ENCODE measurements around the gene CCDC142. TPM values are rescaled to one million over a fixed set of nuclear protein-coding genes. Genes with fewer than 3 reads are reported as not detected.
"Not testable (repeated sequence)": the region's sequence is repeated elsewhere in the genome, so short reads cannot be mapped to it uniquely, and the experiment has no call there.

Gene CCDC142
- total RNA-seq, 2 donors from 2014 or later, result 25.4 to 26.3 TPM

- Mint-ChIP-seq H3K36me3 (ENCODE audit: low read depth) (peaks cover 24% of the 10 kb centered on the region), H3K4me3 (peak overlapping the region; percentile 85), H3K27me3 (peaks cover 25% of the 10 kb centered on the region), H3K4me1 (peaks cover 11% of the 10 kb centered on the region), H3K9me3 (no peaks in the 10 kb centered on the region), H3K27ac (no peak overlapping the region)
- ATAC-seq (replicated peaks), result no peak
Observed at GRCh38 chr2:74496997-74497776, 14.4 kb upstream of the CCDC142 start.

DNA sequence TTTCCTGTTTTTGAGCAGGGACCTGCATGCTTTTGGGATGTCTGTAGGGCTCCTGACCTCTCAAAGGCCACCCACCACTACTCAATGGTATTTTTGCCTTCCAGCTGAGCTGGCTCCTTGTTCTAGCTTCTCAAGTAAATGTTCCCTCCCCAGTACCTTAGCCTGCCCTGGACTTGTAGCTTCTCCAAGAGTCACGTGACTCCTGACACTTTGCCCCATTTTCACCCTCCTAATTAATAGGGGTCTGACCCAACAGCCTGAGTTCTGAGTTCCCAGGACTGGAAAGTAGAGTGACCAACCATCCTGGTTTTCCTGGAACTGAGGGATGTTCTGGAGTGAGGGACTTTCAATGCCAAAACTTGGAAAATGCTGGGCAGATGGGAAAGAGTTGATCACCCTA is 12.6 kb upstream of the CCDC142 start:
- H3K4me1 Mint-ChIP-seq, result peaks cover 11% of the 10 kb centered on the region
- no peak overlapping the region for H3K27ac Mint-ChIP-seq
- H3K27me3 Mint-ChIP-seq, result peaks cover 17% of the 10 kb centered on the region
- ATAC-seq (replicated peaks), result no peak
- H3K9me3 Mint-ChIP-seq, result no peaks in the 10 kb centered on the region
- H3K4me3 Mint-ChIP-seq, result no peak overlapping the region
- H3K36me3 Mint-ChIP-seq (ENCODE audit: low read depth), result peaks cover 42% of the 10 kb centered on the region

DNA sequence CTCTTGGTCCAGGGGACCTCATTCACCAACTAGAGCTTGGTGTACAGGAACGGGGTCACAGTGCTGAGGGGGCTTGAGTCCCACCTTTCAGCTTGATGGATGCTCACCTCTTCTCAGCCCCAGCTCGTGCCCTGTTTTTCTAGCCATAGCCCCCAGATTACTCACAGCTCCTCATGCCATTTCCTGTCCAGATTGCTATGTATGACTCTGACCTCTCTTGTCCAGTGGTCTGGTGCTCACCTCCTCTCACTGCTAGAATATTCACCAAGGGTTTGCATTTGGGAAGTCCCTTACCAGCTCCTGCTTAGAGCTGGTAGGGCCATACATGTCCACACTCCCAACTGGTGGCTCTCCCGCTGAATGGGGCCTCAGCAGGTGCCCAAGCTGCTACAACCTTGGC is 10.7 kb upstream of the CCDC142 start:
- H3K4me3 Mint-ChIP-seq, result no peak overlapping the region
- H3K4me1 Mint-ChIP-seq, result peaks cover 5% of the 10 kb centered on the region
- peaks cover 46% of the 10 kb centered on the region for H3K36me3 Mint-ChIP-seq (ENCODE audit: low read depth)
- peaks cover 4% of the 10 kb centered on the region for H3K27me3 Mint-ChIP-seq
- no peaks in the 10 kb centered on the region for H3K9me3 Mint-ChIP-seq
- no peak for ATAC-seq (replicated peaks)
- H3K27ac Mint-ChIP-seq, result no peak overlapping the region

- ATAC-seq (replicated peaks), result no peak
- H3K27ac Mint-ChIP-seq, result no peak overlapping the region
- H3K36me3 Mint-ChIP-seq (ENCODE audit: low read depth), result peaks cover 55% of the 10 kb centered on the region
- H3K9me3 Mint-ChIP-seq, result no peaks in the 10 kb centered on the region
- no peak overlapping the region for H3K4me3 Mint-ChIP-seq
- H3K4me1 Mint-ChIP-seq, result no peaks in the 10 kb centered on the region
- H3K27me3 Mint-ChIP-seq, result no peaks in the 10 kb centered on the region
Observed at GRCh38 chr2:74491648-74492544, 9.1 kb upstream of the CCDC142 start.

GRCh38 chr2:74489906-74490305 is 7.1 kb upstream of the CCDC142 start:
- no peak for ATAC-seq (replicated peaks)
- H3K27ac Mint-ChIP-seq, result no peak overlapping the region
- peaks cover 75% of the 10 kb centered on the region for H3K36me3 Mint-ChIP-seq (ENCODE audit: low read depth)
- no peaks in the 10 kb centered on the region for H3K4me1 Mint-ChIP-seq
- H3K9me3 Mint-ChIP-seq, result no peaks in the 10 kb centered on the region
- no peaks in the 10 kb centered on the region for H3K27me3 Mint-ChIP-seq
- no peak overlapping the region for H3K4me3 Mint-ChIP-seq

DNA sequence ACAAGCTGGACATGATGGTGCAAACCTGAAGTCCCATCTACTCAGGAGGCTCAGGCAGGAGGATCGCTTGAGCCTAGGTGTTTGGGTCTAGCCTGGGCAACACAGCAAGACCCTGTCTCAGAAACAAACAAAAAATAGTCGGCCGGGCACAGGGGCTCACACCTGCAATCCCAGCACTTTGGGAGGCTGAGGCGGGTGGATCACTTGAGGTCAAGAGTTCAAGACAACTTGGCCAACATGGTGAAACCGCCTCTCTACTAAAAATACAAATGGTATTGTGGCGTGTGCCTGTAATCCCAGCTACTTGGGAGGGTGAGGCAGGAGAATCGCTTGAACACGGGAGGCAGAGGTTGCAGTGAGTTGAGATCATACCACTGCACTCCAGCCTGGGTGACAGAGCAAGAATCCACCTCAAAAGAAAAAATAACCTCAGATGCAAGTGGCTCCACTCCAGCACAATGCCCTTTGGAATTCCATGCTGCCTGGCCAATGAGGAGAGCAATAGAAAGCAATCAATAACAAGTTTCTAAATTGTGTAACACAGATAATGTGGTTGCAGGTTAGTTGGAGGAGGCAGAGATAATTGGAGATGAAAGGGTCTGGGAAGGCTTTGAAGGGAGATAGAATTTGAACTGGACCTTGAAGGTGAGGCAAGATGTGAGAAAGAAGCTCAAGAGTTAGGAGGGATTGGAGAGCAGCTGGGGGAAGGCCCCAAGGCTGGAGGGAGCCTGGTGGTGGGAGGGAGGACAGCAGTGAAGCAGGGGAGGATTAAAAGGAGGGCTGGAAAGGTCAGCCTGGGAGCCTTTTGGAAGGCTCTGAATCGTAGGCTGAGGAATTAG is 6.1 kb upstream of the CCDC142 start:
- no peak for ATAC-seq (replicated peaks)
- no peak overlapping the region for H3K4me3 Mint-ChIP-seq
- no peaks in the 10 kb centered on the region for H3K9me3 Mint-ChIP-seq
- no peaks in the 10 kb centered on the region for H3K27me3 Mint-ChIP-seq
- peaks cover 67% of the 10 kb centered on the region for H3K36me3 Mint-ChIP-seq (ENCODE audit: low read depth)
- H3K27ac Mint-ChIP-seq, result no peak overlapping the region
- H3K4me1 Mint-ChIP-seq, result no peaks in the 10 kb centered on the region

GRCh38 chr2:74486141-74486540 is 3.3 kb upstream of the CCDC142 start:
- Mint-ChIP-seq H3K9me3 (no peaks in the 10 kb centered on the region), H3K27me3 (no peaks in the 10 kb centered on the region), H3K4me1 (peaks cover 5% of the 10 kb centered on the region), H3K4me3 (no peak overlapping the region), H3K27ac (no peak overlapping the region), H3K36me3 (ENCODE audit: low read depth) (peaks cover 54% of the 10 kb centered on the region)
- no peak for ATAC-seq (replicated peaks)

DNA sequence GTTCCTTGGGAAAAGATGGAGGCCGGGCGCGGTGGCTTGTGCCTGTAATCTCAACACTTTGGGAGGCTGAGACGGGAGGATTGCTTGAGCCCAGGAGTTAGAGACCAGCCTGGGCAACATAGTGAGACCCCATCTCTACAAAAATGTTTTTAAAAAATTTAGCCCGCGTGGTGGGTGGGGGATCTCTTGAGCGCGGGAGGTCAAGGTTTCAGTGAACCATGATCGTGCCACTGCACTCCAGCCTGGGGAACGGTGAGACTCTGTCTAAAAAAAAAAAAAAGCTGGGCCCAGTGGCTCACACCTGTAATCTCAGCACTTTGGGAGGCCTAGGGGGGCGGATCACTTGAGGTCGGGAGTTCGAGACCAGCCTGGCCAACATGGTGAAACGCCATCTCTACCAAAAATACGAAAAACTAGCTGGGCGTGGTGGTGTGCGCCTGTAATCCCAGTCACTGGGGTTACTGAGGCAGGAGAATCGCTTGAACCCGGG is 922 bp upstream of the CCDC142 start:
- Mint-ChIP-seq H3K4me3 (peak overlapping the region; percentile 91), H3K27ac (peak overlapping the region; percentile 92), H3K36me3 (ENCODE audit: low read depth) (peaks cover 67% of the 10 kb centered on the region)
- not testable (repeated sequence) for H3K9me3 Mint-ChIP-seq; ATAC-seq (replicated peaks); H3K4me1 Mint-ChIP-seq; H3K27me3 Mint-ChIP-seq

GRCh38 chr2:74481961-74482800 is 617 bp downstream of the CCDC142 start:
- Mint-ChIP-seq H3K36me3 (ENCODE audit: low read depth) (peaks cover 68% of the 10 kb centered on the region), H3K4me3 (peak overlapping the region; percentile 91), H3K9me3 (no peaks in the 10 kb centered on the region), H3K4me1 (peaks cover 10% of the 10 kb centered on the region), H3K27ac (peak overlapping the region; percentile 92), H3K27me3 (no peaks in the 10 kb centered on the region)
- ATAC-seq (replicated peaks), result peak; percentile 53

GRCh38 chr2:74481431-74481830 is 1.4 kb downstream of the CCDC142 start:
- no peaks in the 10 kb centered on the region for H3K9me3 Mint-ChIP-seq

GRCh38 chr2:74474899-74475298 is 7.9 kb downstream of the CCDC142 start:
- no peaks in the 10 kb centered on the region for H3K9me3 Mint-ChIP-seq
- H3K4me1 Mint-ChIP-seq, result peaks cover 12% of the 10 kb centered on the region
- H3K27ac Mint-ChIP-seq, result no peak overlapping the region
- no peak overlapping the region for H3K4me3 Mint-ChIP-seq
- H3K27me3 Mint-ChIP-seq, result no peaks in the 10 kb centered on the region
- peaks cover 73% of the 10 kb centered on the region for H3K36me3 Mint-ChIP-seq (ENCODE audit: low read depth)
- no peak for ATAC-seq (replicated peaks)

More at GRCh38 chr2:74481431-74481830, 1.4 kb downstream of the CCDC142 start:
- Mint-ChIP-seq H3K27me3 (no peaks in the 10 kb centered on the region), H3K4me3 (peak overlapping the region; percentile 91), H3K4me1 (peaks cover 10% of the 10 kb centered on the region), H3K27ac (no peak overlapping the region), H3K36me3 (ENCODE audit: low read depth) (peaks cover 63% of the 10 kb centered on the region)
- ATAC-seq (replicated peaks), result no peak

DNA sequence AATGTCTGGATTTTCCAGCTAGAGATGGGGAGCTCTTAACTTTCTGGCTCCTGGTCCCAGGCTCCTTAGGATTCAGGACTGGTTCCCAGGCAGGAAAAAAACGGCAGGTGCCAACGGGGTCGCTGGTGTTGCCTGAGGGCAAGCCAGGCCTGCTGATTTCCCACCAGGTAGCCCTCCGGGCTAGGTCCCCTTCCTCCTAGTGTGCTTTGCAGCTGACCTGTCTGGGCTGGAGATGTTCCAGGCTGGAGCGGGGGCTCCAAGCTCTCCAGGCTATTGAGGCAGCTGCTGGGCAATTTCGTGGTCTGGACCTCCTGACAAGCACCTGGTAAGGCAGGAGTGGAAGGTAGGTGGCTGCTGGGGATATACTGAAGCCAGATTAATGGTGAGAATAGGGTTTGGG is 8.3 kb downstream of the CCDC142 start:
- peaks cover 14% of the 10 kb centered on the region for H3K4me1 Mint-ChIP-seq
- peaks cover 71% of the 10 kb centered on the region for H3K36me3 Mint-ChIP-seq (ENCODE audit: low read depth)
- no peaks in the 10 kb centered on the region for H3K9me3 Mint-ChIP-seq
- H3K27me3 Mint-ChIP-seq, result no peaks in the 10 kb centered on the region
- H3K27ac Mint-ChIP-seq, result no peak overlapping the region
- peak overlapping the region; percentile 98 for H3K4me3 Mint-ChIP-seq
- no peak for ATAC-seq (replicated peaks)

GRCh38 chr2:74472945-74473258 is 9.9 kb downstream of the CCDC142 start:
- H3K27me3 Mint-ChIP-seq, result no peaks in the 10 kb centered on the region
- ATAC-seq (replicated peaks), result no peak

More at GRCh38 chr2:74472945-74473258, 9.9 kb downstream of the CCDC142 start:
- Mint-ChIP-seq H3K4me1 (peaks cover 14% of the 10 kb centered on the region), H3K9me3 (no peaks in the 10 kb centered on the region), H3K4me3 (peak overlapping the region; percentile 98), H3K27ac (peak overlapping the region; percentile 97), H3K36me3 (ENCODE audit: low read depth) (peaks cover 63% of the 10 kb centered on the region)
